ENCODE results near the gene CZIB.

The CZIB gene

GRCh38 chr1:53257454-53258081 lies 37.1 kb upstream of the CZIB start:
- Histone ChIP-seq H3K27ac (no peak overlapping the region), H3K4me1 (ENCODE audit: control insufficient read depth in 1 of 2, insufficient read depth in 1 of 2, low read depth in 1 of 2, low read length in 1 of 2) (no peaks in the 10 kb centered on the region), H3K36me3 (no peaks in the 10 kb centered on the region), H3K27me3 (no peaks in the 10 kb centered on the region), H3K9me3 (no peaks in the 10 kb centered on the region), H3K4me3 (ENCODE audit: low read depth in 1 of 2, low read length in 1 of 2) (no peak overlapping the region)
- no peak for TF ChIP-seq CTCF (IDR thresholded peaks at IDR 0.05)

DNA sequence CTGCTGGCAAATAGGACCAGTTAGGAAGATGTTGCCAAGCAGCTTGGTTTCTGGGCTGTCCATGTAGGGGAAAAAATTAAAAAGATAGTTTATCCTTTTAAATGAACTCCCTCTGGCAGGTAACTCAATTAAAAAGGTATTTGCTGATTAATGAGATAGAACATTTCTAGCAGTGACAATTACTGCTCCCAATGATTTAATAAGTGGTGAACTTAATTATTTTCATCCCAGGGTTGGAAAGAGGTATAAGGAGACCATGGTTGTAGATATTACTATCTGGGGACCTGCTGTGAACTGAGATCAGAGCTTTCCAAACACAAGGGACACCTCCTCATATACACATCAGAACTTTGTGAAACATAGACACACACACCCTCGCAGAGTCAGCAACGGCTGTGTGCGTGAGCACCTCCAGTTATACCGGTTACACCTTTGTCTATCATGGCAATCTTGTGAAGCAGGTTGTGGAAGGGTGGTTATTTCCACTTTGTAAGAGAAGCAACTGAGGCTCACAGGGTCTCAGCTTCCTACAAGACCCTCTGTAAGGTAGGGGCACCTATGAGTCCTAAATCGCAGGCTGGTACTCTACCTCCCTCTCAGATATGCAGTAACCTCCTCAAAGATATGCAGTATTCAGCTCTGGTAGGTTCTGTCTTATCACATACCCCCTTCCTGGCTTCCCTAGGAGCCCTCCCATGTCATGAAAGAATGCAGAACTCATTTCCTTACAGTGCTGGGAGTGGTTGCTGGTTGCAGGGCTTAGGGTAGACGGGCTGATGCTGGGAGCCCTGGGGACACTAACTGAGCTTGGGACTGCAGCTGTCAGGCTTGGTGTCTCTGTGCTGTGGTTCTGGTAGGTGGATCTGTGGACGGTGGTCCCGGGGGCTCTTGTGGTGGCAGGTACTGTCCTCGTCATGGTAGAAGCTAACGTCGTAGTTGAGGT lies 36.3 kb upstream of the CZIB start:
- no peak overlapping the region for H3K27ac ChIP-seq
- H3K36me3 ChIP-seq, result no peaks in the 10 kb centered on the region
- no peaks in the 10 kb centered on the region for H3K4me1 ChIP-seq (ENCODE audit: control insufficient read depth in 1 of 2, insufficient read depth in 1 of 2, low read depth in 1 of 2, low read length in 1 of 2)
- no peaks in the 10 kb centered on the region for H3K27me3 ChIP-seq
- no peak for TF ChIP-seq CTCF (IDR thresholded peaks at IDR 0.05)
- H3K4me3 ChIP-seq (ENCODE audit: low read depth in 1 of 2, low read length in 1 of 2), result no peak overlapping the region
- H3K9me3 ChIP-seq, result no peaks in the 10 kb centered on the region

- H3K36me3 ChIP-seq, result no peaks in the 10 kb centered on the region
- no peak overlapping the region for H3K27ac ChIP-seq
- H3K9me3 ChIP-seq, result no peaks in the 10 kb centered on the region
- H3K27me3 ChIP-seq, result no peaks in the 10 kb centered on the region
- H3K4me1 ChIP-seq (ENCODE audit: control insufficient read depth in 1 of 2, insufficient read depth in 1 of 2, low read depth in 1 of 2, low read length in 1 of 2), result no peaks in the 10 kb centered on the region
- H3K4me3 ChIP-seq (ENCODE audit: low read depth in 1 of 2, low read length in 1 of 2), result no peak overlapping the region
- TF ChIP-seq CTCF (IDR thresholded peaks at IDR 0.05), result no peak
Measured at GRCh38 chr1:53255031-53255430, 34.6 kb upstream of the CZIB start.

DNA sequence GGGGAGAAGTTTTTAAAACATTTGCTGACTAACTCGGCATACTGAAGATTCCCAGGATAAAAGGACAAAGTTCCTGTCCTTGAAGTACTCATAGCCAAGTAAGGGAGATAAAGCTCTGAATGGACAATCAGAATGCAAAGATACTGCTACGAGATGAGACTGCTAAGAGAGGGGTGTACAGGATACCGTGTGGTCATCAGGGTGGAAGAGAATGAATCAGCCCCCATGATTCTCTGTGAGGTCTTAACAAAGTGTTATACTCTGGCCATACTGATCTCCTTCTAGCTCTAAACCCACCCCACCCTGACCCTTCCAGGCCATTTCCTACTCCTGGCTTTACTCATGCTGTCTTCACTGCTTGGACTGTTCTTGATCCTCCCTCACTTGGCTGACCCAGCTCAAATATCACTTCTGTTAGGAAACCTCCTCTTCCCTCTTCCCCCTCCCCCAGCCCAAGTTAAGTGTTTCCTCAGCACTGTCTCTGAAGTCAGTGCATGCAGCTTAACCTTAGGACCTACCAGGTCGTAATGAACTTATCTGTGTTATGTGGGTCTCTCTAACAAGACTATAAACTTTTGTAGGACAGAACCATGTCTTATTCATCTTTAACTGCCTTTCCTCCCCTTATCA lies 33.7 kb upstream of the CZIB start:
- Histone ChIP-seq H3K9me3 (no peaks in the 10 kb centered on the region), H3K36me3 (no peaks in the 10 kb centered on the region), H3K4me3 (ENCODE audit: low read depth in 1 of 2, low read length in 1 of 2) (no peak overlapping the region), H3K27me3 (no peaks in the 10 kb centered on the region), H3K27ac (no peak overlapping the region), H3K4me1 (ENCODE audit: control insufficient read depth in 1 of 2, insufficient read depth in 1 of 2, low read depth in 1 of 2, low read length in 1 of 2) (no peaks in the 10 kb centered on the region)
- TF ChIP-seq CTCF (IDR thresholded peaks at IDR 0.05), result no peak

DNA sequence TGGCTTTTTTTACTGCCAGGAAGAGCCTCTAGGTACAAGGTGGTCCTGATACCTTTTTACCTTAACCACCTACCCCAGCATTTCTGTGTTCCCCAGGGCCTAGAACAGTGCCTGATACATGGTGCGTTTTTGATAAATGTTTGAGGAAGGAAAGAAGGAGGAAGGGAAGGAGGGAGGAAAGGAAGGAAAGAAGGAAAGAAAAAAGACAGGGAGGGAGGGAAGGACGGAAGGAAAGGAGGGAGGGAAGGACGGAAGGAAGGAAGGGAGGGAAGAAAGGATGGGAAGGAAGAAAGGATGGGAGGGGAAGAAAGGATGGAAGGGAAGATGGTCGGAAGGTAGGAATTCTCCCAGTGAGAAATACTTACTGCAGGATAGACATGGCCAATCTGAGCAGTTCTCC lies 29.9 kb upstream of the CZIB start:
- Histone ChIP-seq H3K4me1 (ENCODE audit: control insufficient read depth in 1 of 2, insufficient read depth in 1 of 2, low read depth in 1 of 2, low read length in 1 of 2) (no peaks in the 10 kb centered on the region), H3K36me3 (no peaks in the 10 kb centered on the region), H3K4me3 (ENCODE audit: low read depth in 1 of 2, low read length in 1 of 2) (no peak overlapping the region), H3K27ac (no peak overlapping the region), H3K27me3 (no peaks in the 10 kb centered on the region), H3K9me3 (no peaks in the 10 kb centered on the region)
- no peak for TF ChIP-seq CTCF (IDR thresholded peaks at IDR 0.05)

All from neutrophil (primary cell).